Mammary epithelial cell (primary cell): ENCODE measurements around the gene CDKN1C.

Source experiments
- CTCF ChIP-seq, 2 donors: IDR thresholded peaks in 1 of 2; conservative IDR thresholded peaks in 1 of 2; 2 replicates each; pipeline ENCODE4 v1.5.1; 2011 to 2012; ENCODE audit warnings: inconsistent platforms in 2 of 2, low read length in 2 of 2, mild to moderate bottlenecking in 2 of 2, control low read depth in 1 of 2, low read depth in 1 of 2; ENCODE audit not compliant: insufficient read depth in 1 of 2; ENCODE audit errors: extremely low read depth in 1 of 2
- EZH2 ChIP-seq: IDR thresholded peaks from 2 replicates; pipeline ENCODE4 v1.6.1; 2012; ENCODE audit warnings: low read length, inconsistent platforms, borderline replicate concordance

- peak; percentile 68 to 94 for TF ChIP-seq CTCF (conservative IDR thresholded peaks at IDR 0.05 in 1 of 2, IDR thresholded peaks at IDR 0.05 in 1 of 2; ENCODE audit: extremely low read depth in 1 of 2, insufficient read depth in 1 of 2, low read depth in 1 of 2, low read length in 2 of 2)
- no peak for TF ChIP-seq EZH2
Observed at GRCh38 chr11:2892215-2892966, 6.8 kb upstream of the CDKN1C start.
